ENCODE measurements around the gene ADGRD1.

The ADGRD1 gene

DNA sequence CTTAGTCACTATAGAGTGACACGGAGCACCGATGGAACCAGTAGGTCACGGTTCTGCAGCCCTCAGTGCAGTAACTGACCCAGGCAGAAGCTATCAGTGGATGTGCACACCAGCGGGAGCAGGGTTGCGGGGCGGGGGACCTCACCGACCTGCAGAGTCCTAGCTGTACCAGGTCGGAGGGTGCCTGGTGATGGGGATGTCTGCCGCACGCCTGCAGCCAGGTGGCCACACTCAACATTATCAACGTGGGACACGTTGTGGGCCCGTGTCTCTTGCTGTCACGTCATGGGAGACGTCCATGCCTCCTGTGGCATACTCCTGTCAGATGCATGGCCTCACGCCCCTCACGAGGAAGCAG lies 55.2 kb downstream of the ADGRD1 start:
- no peak for DNase-seq

DNA sequence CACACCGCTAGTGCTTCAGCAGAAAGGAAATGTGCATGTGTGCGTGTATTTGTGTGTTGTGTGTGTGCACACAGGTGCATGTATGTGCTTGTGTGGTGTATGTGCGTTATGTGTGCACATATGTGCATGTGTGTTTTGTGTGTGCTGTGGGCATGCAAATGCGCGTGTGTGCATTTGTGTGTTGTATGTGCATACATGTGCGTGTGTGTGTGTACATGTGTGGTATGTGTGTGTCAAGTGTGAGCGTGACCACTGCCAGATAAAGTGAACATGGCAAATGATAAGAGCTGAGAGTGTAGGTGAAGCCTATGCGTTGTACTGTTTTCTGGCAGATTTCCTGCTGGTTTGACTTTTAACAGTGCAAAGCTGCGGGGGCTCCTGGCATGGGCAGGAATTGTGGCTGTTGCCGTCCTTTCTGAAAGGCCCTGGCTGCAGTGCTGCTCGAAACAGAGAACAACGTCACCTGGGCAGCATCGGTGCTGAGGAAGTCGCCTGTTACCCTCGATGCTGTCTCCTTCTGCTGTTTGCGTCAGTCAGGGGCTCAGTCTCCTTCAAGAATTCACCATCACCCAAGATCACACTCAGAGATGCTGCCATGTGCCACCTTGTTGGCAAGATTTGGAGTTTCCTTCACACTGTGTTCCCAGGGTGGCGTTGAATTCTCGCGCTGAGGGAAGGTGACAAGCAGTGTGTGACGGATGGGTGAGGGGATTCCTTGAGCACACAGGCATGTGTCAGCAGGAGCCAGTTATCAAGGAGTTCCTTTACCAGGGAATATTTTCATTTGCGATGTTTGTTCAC lies 56.1 kb downstream of the ADGRD1 start:
- DNase-seq: no peak

DNA sequence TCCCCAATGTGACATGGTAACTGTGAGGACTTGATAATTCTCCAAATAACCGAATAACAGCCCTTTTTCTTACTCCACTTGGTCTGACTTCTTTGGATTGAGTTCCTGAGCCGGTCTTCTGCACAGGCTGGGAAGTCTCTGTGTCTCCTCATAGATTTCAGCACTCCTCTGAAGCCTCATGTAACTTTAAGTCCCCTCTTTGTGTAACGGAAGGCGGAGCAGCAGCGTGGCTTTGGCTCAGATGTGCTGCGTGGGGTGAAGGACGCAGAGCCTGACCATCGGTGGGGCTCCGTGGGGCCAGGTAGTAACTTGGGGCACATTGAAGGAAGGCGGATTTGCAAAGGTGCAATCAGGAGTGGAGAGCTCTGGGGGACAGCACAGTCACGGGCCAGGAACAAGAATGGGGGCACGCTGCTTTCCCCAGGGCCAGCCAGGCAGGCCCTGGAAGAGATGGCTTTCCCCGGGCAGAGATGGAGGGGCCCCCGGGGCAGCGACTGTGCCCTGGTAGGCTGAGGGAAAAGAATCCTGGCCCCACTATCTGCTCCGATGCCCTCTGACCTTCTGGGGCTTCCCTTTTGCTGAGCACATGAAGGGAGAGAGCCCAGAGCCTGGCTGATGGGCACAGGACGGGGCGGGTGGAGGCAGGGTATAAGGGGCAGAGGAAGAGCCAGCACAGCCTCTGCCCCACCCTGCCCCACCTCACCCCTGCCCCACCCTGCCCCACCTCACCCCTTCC lies 56.9 kb downstream of the ADGRD1 start:
- no peak for DNase-seq

DNA sequence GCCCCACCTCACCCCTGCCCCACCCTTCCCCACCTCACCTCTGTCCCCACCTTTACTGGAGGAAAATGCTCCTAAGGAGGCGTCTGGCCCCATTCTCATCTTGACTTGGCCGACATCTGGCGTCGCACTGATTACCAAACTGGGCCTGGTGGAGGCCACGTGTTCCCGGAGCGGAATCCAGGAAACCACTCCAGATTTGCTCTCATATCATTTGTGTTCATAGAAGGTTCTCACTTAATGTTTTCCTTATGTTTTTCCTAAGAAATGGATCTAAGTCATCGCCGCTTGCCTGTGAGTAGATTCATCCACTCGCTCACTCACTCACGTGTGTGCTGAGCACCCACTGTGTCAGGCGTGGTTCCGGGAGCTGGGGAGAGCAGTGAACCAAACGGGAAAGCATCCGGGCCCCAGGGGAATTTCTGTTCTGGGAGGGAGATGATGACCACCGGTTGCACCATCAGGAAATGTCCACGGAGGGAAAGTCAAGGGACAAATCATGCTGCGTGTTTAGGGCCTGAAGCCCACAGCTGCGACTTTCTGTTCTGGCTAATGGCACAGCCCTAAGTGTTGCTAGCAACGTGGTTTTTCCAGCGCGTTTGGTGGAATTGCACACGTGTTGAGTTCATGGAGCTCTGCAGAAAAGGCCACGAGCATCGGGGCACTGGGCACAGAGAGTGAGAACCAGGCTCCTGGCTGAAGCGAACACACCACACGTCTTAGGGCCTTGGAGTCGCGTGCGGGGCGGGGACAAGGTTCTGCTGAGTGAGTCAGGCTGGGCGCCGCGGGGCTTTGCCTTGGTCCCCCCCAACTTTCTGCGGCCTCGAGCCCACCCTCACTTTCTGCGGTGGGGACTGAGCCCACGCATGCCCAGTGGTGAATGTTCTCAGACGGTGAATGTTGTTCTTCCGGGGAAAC lies 57.7 kb downstream of the ADGRD1 start:
- no peak for DNase-seq

DNA sequence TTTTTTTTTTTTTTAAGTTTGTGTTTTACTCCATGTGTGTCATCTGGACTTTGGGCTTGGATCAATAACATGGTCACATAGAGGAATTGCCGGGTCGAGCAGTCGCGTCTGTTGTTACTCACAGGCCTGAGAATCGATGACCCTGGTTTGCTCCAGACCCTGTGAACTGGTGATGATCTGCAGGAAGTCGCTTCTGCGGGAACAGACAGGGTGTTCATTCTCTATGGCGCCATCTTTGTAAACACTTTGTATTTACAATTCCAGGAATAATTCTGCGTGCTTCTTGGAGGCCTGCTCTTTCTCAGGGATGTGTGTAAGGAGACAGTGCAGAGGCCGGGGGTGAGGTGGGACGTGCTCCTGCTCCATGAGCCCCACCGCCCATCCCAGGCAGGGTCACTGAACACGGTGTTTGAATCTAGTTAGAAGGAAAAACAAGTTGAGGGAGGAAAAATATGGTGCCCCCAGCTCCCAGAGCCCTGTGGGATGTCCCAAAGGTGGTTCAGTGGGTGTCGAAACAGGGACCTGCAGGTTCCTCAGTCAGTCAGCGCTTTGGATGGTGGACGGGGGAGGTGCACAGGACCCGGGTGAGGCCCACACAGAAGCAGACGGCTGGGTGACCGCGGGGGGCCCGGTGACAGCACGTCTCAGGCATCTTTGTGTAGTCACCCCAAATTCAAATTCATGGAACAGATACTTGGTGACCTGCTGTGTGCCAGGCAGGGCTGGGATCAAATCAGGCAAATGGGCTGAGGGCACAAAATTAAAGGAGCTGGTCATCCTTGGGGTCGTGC lies 58.8 kb downstream of the ADGRD1 start:
- no peak for DNase-seq

DNA sequence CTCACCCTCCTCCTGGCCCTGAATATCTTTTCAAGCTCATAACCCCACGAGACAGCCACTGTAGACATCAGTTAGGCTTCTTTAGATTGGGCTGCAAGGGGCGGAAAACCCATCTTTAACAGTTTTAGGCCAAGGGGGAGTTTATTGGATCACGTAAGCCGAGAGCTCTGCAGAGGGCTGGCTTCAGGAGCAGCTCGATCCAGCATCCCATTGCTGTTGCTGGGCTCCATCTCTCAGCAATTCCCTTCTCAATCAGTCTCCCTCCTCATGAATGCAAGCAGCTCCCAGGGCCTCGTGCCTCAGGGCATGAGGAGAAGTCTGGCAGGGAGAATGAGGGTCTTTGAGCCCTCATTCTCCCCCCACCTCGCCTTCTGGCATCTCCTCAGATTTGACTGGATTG lies 59.4 kb downstream of the ADGRD1 start:
- DNase-seq: no peak

DNA sequence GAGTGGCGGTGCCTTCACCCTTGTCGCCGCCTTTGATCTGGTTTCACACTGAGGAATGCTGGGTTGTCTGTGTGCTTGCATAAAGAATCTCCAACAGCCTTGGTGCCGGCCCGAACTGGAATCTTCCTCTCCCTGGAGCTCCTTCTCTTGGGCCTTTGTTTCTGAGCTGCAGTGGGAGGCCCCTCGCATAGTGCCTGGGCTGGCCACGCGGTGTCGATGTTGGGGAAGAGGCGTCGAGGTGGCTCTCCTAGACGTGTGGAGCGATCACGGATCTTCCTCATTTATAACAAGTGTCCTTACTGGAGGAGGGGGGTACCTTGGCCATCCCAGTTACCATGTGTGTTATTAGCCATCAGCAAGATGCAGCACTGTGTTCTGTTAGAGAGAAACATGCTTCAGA lies 60.6 kb downstream of the ADGRD1 start:
- DNase-seq: no peak

DNA sequence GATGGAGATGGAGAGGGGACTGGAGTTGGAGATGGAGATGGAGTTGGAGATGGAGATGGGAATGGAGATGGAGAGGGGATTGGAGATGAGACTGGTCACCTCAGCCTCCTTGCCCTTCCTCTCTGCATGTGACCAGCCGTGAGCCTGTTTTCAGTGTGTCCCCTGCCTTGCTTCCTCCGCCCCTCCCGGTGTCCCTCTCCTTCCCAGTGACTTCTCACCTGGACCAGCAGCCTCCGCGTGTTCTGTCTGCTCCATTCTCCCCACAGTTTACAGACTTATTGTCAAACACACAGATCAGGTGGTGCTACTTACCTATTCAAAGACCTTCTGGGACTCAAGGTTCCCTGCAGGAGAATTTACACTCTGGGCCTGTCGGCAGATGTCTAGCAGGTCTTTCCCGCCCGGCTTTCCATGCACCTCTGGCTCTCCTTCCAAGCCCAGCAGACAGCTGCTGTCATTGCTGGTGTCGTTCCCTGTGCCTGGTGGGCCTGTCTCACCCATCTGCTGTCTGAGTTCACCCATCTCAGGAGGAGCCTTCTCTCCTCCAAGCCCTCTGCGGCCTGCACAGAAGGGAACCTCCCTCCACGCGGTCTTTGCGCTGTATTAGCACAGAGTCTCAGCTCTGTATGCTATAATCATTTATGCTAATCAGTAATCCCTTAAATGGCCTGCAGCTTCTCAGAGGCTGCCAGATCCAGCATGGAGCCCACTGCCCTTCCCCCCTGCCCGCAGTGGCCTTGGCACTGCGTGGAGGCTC lies 62.1 kb downstream of the ADGRD1 start:
- no peak for DNase-seq

DNA sequence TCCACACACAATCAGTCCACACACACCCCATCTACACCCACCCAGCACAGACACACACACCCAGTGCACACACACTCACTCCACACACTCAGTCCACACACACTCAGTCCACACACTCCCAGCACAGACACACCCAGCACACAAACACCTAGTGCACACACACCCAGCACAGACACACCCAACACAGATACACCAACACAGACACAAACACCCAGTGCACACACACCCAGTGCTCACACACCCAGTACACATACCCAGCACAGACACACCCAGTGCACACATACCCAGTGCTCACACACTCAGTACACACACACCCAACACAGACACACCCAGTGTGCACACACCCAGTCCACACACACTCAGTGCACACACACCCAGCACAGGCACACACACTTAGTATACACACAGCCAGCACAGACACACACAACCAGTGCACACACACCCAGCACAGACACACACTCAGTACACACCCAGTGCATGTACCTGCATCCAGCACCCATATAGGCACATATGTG lies 63.8 kb downstream of the ADGRD1 start:
- no peak for DNase-seq

DNA sequence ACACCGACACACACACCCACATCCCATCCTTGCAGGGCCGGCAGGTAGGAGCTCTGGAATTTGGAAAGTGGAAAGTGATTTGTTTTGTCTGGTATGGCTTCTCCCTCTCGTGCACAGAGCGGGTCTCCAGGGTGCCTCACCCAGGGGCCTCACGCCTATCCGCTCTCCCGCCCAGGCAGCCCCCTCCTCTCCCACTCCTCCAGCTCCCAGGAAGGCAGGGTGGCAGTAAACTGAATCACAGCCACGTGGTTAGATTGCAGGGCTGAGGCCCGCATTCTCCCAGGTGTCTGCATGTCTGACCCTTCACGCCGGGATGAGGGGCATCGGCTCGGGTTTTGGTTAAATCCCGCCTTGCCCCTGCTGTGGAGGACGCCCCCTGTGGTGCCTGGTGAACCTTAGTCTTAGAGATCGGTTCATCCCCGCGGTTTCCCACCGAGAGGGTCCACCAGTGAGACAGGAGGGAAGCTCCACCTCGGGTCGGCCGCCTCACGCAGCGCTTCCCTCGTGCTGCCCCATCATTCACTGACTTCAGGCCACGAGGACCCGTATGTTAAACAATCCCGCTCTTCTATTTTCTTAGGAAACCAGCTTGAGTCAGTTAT lies 64.4 kb downstream of the ADGRD1 start:
- no peak for DNase-seq

DNA sequence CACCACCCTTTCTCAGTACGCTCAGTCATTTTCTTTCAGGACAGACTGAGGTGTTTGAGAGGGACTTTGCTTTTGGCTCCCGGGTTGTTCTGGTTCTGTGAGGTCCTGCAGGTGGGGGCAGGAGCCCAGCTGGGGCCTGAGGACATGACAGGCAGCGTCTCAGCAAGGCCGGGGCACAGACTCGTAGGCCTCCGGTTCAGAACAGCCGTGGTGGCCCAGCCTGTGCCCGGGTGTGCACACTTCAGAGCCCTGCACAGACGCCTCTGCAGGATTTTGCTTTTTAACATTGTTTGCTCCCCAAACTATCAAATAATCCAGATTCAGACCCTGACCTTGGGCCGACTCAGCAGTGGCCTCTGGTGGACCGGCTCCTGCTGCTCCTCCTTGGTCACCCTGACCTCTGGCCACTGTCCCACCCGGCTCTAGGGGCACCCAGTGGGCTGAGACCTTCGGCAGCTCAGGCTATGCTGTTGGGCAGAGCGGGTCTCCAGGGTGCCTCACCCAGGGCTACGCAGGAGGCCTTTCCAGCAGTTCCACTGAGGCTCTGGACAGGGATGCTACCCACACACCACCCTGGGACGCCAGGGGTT lies 65.2 kb downstream of the ADGRD1 start:
- DNase-seq: no peak

DNA sequence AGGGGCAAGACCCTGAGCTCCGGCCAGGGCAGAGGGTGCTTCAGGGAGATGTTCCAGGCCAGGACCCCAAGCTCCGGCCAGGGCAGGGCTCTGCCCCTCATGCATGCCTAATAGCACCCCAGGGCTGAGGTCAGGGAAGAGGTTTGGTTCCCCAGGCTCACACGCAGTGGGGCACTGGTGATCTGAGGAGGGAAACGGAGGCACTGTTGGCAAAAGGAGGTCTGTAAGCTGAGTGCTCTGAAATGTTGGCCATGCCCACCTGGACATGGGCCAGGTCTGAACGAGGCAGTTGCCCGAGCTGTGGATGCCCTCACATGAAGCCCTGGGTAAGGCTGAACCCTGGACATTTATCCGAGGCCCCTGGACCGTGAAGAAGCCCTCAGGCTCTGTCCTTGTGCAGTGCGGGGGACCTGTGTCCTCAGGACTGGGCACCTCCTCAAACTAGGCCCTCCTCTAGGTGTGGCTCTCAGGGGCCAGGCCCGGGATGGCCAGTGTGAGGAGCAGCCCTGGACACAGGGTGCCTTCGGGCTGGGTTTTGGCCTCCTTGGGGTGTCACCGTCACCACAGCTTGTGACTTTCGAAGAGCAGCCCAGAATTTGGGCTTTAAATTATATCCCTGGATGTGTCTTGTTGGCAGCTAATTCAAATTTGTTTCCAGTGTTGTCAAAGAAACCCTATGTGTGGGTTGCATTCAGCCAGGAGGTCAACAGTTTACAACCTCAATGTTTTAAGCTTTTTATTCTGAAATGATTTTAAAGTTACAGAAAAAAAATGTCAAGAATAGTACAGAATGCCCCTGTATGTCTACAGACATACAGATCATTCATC lies 66.8 kb downstream of the ADGRD1 start:
- no peak for DNase-seq

DNA sequence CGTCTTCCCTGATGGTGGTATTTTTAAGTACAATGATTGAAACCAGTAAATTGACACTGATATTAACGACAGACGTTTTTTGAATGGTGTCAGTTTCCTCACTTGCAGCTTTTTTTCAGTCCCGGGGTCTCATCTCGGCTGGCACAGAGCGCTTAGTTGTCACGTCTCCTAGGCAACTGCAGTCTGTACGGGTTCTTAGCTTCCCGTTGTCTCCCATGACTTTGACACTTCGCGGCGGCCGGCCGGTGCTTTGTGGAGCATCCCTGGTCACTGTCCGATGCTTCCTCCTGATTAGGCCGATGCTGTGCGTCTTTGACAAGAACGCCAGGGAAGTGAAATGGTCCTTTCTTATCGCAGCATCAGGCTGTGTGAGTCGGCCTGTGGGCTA lies 67.4 kb downstream of the ADGRD1 start:
- DNase-seq: no peak

DNA sequence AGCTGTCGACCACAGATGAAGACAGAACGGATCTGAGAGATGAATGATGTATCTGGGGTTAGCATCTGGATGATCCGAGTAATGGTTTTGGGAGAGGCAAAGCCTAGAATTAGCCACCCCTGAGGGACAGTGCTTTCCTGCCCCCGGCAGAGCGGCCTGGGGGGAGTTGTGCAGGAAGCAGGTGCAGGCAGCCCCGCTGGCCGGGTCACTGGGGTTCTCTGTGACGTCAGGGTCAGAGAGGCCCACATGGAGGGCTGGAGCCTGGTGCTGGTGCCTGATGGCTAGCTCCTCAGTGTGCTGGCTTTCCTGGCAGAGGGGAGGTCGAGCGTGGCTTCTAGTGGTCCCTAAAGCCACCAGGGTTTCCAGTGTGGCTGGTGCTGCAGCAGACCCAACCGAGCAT lies 70.3 kb downstream of the ADGRD1 start:
- DNase-seq: no peak

DNA sequence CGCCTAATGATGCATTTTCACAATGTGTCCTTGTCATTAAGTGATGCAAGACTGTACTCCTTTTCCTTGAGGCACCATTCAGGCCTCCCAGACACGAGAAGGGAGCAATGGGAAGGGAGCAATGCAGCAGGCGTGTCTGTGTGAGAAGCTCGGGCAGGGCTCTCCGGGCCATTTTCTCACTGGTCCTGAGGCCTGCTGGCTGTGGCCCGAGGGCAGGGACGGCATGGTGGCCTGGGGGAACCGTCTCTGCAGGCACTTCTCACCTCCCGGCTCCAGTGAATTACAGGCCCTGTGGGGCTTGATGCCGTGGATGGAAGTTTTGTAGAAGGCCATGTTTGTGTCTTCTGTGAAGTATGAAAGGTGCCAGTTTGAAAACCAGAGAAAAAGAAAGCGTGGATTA lies 71.0 kb downstream of the ADGRD1 start:
- DNase-seq: no peak

DNA sequence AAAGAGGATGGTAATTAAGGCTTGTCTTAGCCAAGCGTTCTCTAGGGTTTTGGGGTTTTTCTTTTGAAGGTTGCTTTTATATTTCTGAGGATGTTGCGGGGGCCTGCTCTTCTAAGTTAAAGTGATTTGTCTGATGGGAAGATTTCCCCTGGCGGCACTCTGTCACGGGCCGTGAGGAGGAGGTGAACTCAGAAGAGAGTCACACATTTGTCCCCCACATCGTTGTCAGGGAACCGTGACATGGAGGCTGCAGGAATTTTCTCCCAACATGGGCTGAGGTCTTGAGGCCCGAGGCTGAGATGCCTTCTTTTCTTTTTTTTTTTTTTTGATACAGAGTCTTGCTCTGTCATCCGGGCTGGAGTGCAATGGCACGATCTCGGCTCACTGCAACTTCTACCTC lies 71.5 kb downstream of the ADGRD1 start:
- no peak for DNase-seq

DNA sequence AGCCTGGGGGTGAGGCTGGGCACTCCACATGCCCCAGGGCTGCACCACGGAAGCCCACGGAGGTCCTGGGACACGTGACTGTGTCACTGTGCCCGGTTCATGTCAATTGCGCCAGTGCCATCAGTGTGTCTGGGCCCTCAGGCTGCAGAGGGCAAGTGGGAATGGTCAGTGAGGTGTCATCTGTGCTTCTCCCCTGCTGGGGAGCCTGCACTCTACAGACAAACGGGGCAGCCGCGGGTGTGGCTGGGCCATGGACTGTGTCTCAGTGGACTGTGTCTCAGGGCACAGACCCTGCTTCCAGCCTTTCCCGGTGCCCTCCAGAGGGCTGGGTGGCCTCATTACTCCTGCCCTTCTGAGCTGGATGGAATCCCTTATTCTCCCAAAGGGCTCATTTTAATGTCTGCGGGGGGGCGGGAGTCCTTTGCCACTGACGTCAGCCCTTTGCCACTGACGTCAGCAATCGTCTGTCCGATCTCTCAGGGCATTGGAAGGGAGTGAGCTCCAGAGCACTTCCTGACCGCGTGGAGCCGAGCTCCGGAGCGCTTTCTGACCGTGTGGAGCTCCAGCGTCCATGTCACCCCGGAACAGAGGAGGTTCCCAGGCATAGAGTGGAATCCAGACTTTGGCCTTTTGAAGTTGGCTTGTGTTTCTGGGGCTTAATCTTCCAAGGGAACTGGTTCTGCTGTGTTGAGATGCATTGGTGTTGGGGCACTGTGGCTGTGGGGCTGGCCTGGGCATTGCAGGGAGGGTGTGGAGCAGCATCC lies 72.4 kb downstream of the ADGRD1 start:
- DNase-seq: no peak

DNA sequence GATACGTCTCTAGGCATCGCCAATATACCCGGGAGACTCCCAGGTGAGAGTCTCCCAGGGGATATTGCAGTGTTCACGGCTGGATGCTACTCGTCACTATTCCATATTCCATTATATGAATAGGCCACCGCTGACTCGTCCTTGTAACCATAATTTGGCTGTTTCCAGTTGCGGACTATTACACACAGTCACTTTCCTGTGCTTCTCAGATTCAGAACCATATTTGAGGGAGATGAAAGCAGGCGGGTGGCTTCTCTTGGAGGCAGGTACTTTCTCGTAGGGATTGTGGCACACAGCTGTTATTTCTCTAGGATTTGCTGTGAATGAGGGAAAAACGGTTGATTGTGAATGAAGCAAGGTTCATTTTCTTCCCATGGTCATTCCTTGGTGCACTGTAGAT lies 73.0 kb downstream of the ADGRD1 start:
- no peak for DNase-seq

DNA sequence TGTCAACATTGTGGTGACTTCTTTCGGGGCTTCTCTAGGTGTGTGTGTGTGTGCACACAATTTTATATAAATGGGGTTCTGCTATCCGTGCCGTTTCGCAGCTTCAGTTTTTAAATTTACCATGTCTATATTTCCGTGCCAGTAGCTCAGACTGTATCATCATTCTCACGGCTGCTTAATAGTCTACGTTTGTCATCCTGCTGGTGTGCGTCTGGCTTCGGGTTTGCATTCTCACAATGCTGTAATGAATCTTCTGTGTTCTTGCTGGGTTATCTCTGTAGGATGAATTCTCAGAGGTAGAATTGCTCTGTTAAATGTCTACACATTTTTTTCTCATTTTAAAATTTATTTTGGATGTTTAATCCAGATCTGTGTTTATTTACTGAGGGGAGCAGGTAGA lies 73.6 kb downstream of the ADGRD1 start:
- DNase-seq: no peak
